ENCODE data around the gene UBE2G2.
A peak's percentile ranks its signal among the peaks of the same experiment; 100 is the strongest.

DNA sequence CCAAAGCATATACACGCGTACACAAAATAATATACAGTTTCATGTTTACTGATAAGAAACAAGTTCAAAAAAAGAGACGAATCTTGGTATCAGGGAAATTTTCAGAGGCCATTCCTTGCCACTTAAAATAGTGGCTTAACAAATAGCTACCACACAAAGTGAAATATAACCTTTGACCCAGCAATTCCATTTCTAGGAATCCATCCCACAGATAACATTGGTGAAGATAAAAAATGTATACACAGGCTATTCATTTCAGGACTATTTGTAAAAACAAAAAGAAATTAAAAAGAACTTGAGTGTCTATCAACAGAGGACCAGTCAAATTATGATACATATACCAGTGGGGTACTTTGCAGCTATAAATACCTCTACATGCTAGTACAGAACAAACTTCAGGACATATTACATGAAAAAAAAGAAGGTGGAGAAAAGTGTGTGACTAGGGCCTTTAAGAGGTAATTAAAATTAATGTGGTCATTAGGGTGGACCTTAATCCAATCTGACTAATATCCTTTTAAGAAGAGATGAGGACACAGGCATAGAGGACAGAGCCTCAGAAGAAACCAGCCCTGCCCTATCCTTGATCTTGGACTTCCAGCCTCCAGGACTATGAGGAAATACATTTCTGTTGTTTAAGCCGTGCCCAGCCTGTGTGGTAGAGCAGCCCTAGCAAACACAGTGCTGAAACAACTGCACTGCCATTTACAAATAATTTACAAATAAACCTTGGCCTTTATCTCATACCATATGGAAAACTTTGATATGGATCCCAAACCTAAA lies 7.8 kb downstream of the UBE2G2 start:
- TF ChIP-seq, protein P1, sequence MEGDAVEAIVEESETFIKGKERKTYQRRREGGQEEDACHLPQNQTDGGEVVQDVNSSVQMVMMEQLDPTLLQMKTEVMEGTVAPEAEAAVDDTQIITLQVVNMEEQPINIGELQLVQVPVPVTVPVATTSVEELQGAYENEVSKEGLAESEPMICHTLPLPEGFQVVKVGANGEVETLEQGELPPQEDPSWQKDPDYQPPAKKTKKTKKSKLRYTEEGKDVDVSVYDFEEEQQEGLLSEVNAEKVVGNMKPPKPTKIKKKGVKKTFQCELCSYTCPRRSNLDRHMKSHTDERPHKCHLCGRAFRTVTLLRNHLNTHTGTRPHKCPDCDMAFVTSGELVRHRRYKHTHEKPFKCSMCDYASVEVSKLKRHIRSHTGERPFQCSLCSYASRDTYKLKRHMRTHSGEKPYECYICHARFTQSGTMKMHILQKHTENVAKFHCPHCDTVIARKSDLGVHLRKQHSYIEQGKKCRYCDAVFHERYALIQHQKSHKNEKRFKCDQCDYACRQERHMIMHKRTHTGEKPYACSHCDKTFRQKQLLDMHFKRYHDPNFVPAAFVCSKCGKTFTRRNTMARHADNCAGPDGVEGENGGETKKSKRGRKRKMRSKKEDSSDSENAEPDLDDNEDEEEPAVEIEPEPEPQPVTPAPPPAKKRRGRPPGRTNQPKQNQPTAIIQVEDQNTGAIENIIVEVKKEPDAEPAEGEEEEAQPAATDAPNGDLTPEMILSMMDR (IDR thresholded peaks at IDR 0.05) = peak in 1 of 6 experiments; percentile 21
- TF ChIP-seq POLR2A (IDR thresholded peaks at IDR 0.05) (no peak), EP300 (IDR thresholded peaks at IDR 0.05) (no peak), POLR2AphosphoS5 (IDR thresholded peaks at IDR 0.05) (no peak)

Measured in upper lobe of left lung (tissue), 4 donors.